Thoracic aorta (tissue), 2 donors: ENCODE results near the gene LEAP2. TPM values are rescaled to one million over a fixed set of nuclear protein-coding genes. Genes with fewer than 3 reads are reported as not detected.
A peak's percentile ranks its signal among the peaks of the same experiment; 100 is the strongest.

Source experiments
- ATAC-seq: fragments of 150-250 bp; one replicate; pipeline ENCODE4 v1.8.0; 2017; ENCODE audit warnings: low read depth; ENCODE audit not compliant: insufficient number of reproducible peaks, low FRiP score
- DNase-seq: peaks from one replicate; pipeline ENCODE4 v3.0.0-alpha.2; 2020; ENCODE audit warnings: low spot score
- H3K27ac ChIP-seq, 2 donors: fragments of 200-600 bp; sonication (generic); 1 replicate in 1 of 2; 2 replicates in 1 of 2; pipeline ENCODE4 v1.5.1; 2016; ENCODE audit warnings: mild to moderate bottlenecking in 2 of 2, moderate library complexity in 2 of 2
- H3K27me3 ChIP-seq: fragments of 200-600 bp; sonication (generic); replicated peaks from 2 replicates; pipeline ENCODE4 v1.6.0; 2016; ENCODE audit warnings: mild to moderate bottlenecking; ENCODE audit not compliant: insufficient read depth
- H3K36me3 ChIP-seq: fragments of 200-600 bp; sonication (generic); one replicate; pipeline ENCODE4 v1.5.1; 2016
- H3K4me1 ChIP-seq, 2 donors: fragments of 200-600 bp; sonication (generic); 1 replicate in 1 of 2; 2 replicates in 1 of 2; pipeline versions ENCODE4 v1.5.1 to v1.6.0; 2016; ENCODE audit warnings: low read depth in 2 of 2, mild to moderate bottlenecking in 1 of 2; ENCODE audit not compliant: control insufficient read depth in 1 of 2
- H3K4me3 ChIP-seq: fragments of 200-600 bp; sonication (generic); 2 replicates; pipeline ENCODE4 v1.5.1; 2016; ENCODE audit warnings: mild to moderate bottlenecking
- H3K9me3 ChIP-seq: fragments of 200-600 bp; sonication (generic); 2 replicates; pipeline ENCODE4 v1.5.1; 2016
- total RNA-seq, 2 donors: library from RNA; depleted of rRNA; stranded (reverse); fragments of >200 nt; gene quantifications; one replicate each; pipeline versions ENCODE4 v1.1.0 to v1.2.3, GENCODE V29; 2016
- TF ChIP-seq, protein P1 (sequence below): fragments of 200-600 bp; sonication (generic); IDR thresholded peaks from one replicate; pipeline ENCODE4 v1.5.1; 2019; ENCODE audit warnings: antibody characterized with exemption

LEAP2 gene
- under 1 TPM in 1 of 2 donors, not detected in 1; 0.49 TPM for total RNA-seq

DNA sequence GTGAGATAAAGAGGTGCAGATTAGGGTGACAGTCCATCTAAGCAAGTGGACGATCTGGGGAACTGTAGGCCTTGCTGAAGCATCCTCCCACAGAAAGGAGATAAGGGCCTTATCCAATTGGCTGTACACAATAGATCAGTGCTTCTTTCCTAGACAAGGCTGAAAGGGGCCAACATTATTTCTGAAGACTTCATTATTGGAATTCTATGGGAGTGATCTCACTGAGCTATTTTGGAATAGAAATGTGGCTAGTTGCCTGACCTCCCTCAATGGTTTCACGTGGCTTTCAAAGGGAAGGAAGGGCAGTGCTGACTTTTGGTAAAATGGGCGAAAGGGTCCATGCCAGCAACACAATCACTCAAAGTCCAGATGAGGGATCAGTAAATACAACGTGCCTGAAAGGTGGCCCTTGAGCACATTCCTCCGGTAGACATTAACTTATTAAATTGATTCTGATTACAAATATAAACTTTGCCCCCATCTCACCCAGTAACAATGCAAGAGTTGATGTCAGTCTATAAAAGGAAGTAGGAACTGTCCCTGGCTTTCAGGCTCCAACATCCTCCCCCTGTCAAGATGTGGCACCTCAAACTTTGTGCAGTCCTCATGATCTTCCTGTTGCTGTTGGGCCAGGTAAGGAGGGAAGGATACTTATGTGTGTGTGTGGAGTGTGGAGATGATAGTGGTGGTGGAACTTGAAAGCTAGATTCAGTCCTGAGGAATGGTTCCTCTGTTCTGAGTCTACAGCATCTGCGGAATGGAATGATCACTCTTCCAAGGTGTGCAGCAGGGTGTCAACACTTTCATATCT, at the start of gene LEAP2:
LEAP2 (plus strand) TSS at position 550 of the 811 bp plus-strand sequence; CDS start at position 577, 27 bp downstream.
- no peaks in the 10 kb centered on the region for H3K9me3 ChIP-seq
- no peak for ATAC-seq
- peak within 1 kb of the TSS; percentile 19 to 39 for H3K27ac ChIP-seq
- H3K4me1 ChIP-seq = peaks cover 5 to 26% of the 10 kb centered on the region in 2 donors
- no peak within 1 kb of the TSS for H3K4me3 ChIP-seq
- DNase-seq = no peak
- TF ChIP-seq, protein P1, sequence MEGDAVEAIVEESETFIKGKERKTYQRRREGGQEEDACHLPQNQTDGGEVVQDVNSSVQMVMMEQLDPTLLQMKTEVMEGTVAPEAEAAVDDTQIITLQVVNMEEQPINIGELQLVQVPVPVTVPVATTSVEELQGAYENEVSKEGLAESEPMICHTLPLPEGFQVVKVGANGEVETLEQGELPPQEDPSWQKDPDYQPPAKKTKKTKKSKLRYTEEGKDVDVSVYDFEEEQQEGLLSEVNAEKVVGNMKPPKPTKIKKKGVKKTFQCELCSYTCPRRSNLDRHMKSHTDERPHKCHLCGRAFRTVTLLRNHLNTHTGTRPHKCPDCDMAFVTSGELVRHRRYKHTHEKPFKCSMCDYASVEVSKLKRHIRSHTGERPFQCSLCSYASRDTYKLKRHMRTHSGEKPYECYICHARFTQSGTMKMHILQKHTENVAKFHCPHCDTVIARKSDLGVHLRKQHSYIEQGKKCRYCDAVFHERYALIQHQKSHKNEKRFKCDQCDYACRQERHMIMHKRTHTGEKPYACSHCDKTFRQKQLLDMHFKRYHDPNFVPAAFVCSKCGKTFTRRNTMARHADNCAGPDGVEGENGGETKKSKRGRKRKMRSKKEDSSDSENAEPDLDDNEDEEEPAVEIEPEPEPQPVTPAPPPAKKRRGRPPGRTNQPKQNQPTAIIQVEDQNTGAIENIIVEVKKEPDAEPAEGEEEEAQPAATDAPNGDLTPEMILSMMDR = no peak
- H3K27me3 ChIP-seq = no peaks in the 10 kb centered on the region
- H3K36me3 ChIP-seq = peaks cover 30% of the 10 kb centered on the region

DNA sequence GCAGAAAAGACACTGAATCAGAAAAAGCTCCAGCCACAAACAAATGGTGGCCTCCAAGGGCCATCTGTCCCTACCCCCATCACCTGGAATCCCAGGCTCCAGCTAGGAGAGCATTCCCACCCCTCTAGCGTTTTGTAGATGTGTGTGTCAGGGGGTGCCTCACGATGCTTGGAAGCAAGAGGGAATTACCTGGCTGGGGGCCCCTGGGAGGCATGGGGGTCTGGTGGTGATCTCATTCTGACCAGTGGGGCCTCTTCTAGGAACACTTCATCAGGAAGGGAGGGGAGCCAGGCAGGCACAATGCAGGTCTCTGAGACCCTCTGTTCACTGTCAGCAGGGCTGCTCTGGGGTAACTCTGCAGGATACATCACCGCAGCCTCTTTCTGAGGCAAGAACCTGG, 49.0 kb upstream of the LEAP2 start:
- no peaks in the 10 kb centered on the region for H3K9me3 ChIP-seq
- no peaks in the 10 kb centered on the region for H3K27me3 ChIP-seq
- no peak overlapping the region for H3K27ac ChIP-seq
- no peak overlapping the region for H3K4me3 ChIP-seq
- H3K4me1 ChIP-seq = peaks cover 0 to 19% of the 10 kb centered on the region in 2 donors
- DNase-seq (no peak), ATAC-seq (no peak)
- TF ChIP-seq, protein P1 = no peak
- H3K36me3 ChIP-seq = no peaks in the 10 kb centered on the region

- Histone ChIP-seq H3K36me3 (no peaks in the 10 kb centered on the region), H3K4me1 (peaks cover 0 to 19% of the 10 kb centered on the region in 2 donors), H3K27ac (no peak overlapping the region), H3K27me3 (no peaks in the 10 kb centered on the region), H3K4me3 (peak overlapping the region; percentile 61), H3K9me3 (no peaks in the 10 kb centered on the region)
- no peak for ATAC-seq
- no peak for DNase-seq
- TF ChIP-seq, protein P1 = no peak
Observed at GRCh38 chr5:132825033-132825833, 48.2 kb upstream of the LEAP2 start.

GRCh38 chr5:132825834-132826391, 47.6 kb upstream of the LEAP2 start:
- Histone ChIP-seq H3K4me1 (peaks cover 0 to 23% of the 10 kb centered on the region in 2 donors), H3K27ac (no peak overlapping the region), H3K27me3 (no peaks in the 10 kb centered on the region), H3K9me3 (no peaks in the 10 kb centered on the region), H3K36me3 (no peaks in the 10 kb centered on the region), H3K4me3 (peak overlapping the region; percentile 61)
- ATAC-seq (no peak), DNase-seq (no peak)
- TF ChIP-seq, protein P1 = no peak
